Kidney glomerular epithelial cell (primary cell): ENCODE data around the gene OR6V1.
"Not testable (repeated sequence)": the region's sequence is repeated elsewhere in the genome, so short reads cannot be mapped to it uniquely, and the experiment has no call there.

ENCODE experiments used
- DNase-seq: peaks from one replicate; lab custom pipeline; 2025; lab: John Stamatoyannopoulos, UW

The OR6V1 gene

DNA sequence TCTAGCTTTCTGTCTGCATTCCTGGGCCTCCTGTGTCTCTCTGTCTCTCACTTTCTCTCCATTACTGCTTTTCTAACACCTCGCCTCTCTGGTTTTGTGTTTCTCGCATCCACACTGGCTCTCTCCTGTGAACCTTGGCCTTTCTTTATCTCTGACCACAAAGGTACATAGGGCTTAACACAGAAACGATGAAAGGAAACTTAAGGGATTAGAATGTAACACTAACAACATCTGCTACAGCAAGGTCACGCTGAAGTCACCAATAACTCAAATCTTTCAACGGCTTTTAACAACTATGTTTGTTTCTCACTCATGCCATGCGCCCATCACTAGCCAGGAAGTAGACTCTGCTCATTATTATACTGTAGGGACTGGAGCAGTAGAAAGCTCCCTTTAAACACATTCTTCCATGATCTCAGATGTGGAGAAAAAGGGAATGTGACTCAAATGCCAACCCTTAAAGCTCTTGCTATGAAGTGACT is 9.3 kb upstream of the OR6V1 start:
- no peak for DNase-seq

DNA sequence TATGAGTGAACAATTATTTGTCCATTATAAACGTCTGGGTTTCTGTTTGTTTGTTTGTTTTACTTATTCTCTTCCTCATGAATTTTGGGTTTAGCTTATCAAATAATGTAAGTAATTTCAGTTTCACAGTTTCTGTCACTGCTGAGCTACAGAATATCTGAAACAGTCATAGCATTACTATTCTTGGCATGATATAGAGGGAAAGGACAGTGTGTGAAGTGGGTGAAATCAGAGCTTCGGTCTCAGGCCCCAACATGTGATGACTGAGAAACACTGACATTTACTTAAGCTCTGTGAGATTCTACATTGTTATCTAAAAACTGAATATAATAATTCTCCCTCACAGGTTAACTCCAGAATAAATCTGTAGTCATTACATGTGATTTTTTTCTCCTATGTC is 8.8 kb upstream of the OR6V1 start:
- no peak for DNase-seq

DNA sequence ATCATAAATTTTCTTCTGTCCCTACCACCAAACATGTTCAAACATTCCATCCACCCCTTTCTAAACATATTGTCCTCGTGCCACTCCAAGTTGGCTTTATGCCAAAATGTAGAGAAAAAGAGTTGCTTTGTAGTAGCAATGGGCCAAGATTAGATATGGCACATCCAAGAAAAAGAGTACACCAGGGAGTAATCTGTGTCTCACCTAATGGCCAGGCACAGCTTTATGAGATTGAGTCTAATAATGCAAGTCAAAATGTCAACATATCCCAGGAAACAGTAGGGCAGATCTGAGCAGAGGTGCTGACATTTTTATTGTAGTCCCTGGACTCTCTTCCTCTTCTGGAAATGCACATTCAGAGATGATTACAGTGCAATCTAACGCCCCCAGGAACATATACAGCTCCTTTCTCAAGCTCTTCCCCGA is 5.7 kb upstream of the OR6V1 start:
- no peak for DNase-seq

DNA sequence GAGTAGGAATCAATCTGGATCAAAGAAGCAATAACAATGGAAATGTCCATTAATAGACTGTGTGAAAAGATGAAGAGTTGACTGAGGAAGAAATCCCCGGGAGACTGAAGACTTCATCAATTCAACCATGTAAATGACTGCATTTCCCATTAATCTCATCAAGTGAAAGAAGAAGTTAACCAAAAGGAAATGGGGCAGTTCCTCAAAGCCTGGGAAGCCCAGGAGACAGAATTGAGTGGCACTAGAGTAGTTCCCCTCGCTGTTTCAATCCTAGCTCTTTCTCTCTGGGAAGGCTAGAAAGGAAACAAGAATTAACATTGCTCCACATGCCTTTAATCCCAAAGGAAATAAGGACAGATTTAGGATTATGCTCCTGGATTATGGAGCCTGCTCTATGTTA is 4.8 kb upstream of the OR6V1 start:
- DNase-seq = no peak

DNA sequence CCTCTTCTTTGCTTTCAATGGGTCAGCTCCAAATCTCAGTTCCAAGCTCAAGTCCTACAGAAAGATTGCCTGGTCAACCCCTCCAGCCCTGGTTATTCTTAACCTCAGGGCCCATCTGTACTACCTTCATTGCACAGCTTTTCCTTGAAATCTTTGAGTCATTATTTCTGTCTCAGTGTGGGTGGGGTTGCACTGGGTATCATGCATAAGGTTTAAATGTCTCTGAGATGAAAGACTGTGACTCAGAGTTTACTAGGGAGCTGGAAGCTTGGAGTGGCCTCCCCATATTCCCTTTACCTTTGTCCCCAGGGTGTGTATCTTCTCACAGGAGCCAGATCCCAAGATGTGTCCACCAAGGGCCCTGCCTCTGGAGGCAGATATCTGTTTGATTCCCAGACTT is 3.3 kb upstream of the OR6V1 start:
- DNase-seq = no peak

DNA sequence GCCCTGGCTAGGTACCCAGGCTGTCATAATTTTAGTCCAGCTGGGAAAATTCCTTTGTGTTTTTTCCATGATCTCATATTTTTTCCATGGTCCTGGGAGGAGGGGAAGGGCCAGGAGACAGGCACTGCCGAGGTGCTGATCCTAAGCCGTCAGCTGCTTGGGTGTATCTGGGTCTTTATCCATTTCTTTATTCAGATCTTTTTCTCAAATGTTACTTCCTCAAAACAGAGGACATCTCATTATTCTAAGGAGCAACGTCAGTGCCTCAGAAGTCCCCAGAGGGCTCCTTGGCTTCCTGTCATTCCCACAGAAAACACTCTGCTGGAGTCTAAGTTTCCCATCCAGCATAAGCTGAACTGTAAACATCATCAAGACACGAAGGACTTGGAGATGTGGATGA is 2.8 kb upstream of the OR6V1 start:
- DNase-seq = no peak

DNA sequence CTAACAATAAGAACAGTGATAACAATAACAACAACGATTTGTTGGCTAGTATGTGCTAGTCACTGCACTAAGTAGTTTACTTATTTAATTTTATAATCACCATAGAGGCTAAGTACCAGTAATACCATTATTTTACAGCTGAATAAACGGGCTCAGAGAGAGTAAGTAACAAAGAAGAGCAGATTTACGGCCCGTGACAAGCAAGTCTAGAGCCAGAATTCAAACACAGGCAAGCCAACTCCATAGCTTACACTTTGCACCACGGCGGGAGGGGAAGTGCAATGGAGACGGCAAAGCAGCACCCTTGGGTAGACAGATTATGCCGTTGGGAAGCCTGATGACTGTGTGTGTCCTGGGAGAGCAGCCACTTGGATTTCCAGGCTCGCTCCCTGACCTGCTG is 1.2 kb upstream of the OR6V1 start:
- no peak for DNase-seq

DNA sequence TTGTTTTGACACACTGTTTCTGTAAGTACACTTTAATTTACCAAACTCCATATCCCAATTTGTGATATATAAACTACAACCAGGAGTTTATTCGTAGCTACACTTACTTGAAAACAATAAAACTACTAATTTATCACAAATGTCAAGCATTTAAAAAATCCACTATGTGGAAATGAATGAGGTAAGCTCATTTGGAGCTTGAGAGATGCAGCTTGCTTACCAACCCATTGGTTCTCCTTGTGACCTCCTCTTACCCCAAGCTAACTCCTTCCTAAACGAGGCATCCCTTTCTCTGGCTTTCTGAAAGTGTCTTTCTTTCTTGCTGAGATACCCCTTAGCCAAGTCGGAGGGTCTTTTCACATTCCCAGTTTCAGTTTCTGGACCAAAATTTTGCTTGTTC is 2.5 kb downstream of the OR6V1 start:
- DNase-seq = no peak

DNA sequence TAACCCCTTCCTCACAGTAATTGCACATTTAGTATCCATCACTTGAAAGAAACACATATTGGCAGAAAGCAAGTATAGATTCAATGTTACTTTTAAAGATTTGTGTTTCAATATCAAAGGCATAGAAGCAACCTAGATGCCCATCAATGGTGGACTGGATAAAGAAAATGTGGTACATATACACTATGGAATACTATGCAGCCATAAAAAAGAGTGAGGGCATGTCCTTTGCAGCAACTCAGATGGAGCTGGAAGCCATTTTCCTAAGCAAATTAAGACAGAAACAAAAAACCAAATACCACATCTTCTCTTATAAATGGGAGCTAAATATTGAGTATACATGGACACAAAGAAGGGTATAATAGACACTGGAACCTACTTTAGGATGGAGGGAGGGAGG is 3.6 kb downstream of the OR6V1 start:
- DNase-seq = no peak

DNA sequence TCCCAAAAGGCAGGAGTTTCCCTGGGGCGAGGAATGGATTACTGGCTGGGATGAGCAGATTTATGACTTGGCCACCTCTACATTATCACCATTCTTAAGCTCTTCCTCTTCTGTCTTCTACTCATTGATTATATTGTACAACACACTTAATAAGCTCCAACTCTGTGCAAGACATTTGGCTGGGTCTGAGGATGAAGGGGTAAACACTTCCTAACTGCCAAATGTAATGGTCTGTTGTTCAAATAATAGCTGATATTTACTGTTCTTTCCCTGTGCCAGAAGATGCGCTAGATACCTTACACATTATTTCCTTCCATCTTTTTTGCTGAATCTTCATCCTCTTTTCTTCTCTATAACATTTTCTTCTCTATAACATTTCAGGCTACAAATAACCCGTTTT is 11.6 kb downstream of the OR6V1 start:
- no peak for DNase-seq

DNA sequence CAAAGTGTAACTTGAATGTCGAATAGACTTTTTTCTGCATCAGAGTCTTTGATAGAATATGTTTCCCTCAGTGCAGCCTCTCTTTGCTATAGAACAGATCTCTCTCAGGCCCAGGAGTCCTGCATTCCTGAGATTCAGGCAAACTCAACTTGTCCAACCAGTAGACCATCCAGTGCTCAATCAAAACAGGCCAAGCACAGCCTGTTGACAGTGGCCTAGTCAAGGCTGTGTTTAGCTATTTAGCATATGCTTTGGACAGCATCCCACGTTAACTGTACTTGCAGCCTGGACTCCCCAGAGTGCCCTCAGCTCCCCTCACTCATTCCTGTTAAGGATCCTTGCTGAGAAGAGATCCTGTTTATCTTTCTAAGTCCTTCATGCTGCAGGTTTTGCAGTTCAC is 16.3 kb downstream of the OR6V1 start:
- DNase-seq = no peak

DNA sequence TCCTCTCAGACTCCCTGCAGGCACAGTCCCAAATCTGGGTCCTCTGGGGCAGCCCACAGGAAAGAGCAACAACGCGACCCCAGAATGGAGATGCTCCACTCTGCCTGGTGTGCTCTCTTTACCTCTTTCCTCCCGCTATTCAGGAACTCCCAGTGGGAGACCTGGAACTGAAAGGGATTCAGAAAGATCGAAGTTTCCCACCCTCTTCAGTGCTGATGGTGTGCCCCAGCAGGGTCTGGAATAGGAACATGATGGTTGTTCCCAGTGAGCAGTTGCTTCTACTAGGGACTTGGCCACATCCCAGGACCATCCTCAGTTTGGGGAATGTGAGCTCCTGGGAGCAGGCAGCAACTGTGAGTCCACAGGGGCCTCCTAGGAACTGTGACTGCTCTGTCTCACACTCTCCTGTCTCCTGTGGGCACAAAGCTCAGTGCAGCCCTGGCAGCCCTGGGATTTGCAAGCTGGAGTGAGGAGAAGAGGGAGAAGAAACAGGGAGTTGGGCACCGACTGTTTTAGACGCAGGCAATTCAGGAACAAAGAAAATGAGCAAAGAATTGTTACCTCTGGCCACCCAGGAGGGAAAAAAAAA is 17.9 kb downstream of the OR6V1 start:
- DNase-seq = no peak

DNA sequence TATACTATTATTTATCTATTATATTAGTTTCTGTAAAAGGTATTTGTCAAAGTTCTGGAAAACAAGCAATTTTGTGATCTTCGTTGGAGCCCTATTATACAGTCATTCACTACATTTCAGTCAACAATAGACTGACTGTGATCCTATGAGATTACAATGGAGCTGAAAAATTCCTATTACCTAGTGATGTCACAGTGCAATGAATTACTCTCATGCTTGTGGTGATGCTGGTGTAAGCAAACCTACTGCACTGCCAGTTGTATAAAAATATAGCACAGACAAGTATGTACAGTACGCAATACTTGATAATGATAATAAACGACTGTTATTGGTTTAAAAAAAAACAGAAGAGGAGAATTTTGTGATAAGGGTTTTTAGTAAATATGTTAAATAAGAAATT is 21.4 kb downstream of the OR6V1 start:
- no peak for DNase-seq

DNA sequence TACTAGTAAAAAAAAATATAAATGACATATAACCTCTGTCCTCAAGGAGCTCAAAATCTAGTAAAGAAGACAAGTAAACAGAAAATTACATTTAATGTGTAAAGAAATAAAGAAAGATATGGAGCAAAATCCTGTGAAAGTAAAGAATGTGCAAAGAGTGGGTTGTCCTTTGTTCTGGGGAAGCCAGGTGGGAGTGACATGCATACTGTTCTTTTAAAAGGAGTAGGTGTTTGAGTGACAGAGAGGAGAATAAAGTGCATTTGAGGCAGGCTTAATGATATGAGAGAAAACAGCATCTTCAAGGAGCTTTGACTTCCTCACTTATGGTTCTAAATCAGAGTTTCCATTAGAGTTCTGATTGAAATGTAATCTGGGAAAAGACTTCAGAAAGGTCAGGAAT is 22.0 kb downstream of the OR6V1 start:
- DNase-seq = no peak

DNA sequence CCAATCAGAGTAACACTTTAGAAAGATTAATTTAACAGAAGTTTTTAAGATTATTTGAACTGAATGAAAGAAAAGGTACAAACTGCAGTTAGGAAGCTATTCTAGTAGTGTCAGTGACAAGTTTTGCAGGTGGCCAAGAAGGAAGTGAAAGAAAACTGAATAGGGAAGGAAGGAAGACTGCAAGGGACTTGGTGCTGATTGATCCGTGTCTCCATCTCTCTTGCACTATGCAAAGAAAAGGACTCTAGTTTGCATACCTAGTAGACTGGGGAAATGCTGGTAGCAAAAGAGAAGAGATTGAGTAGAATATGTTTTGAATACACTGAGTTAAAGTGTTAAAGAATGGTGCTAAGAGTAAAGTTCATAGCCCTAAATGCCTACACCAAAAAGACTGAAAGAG is 33.0 kb downstream of the OR6V1 start:
- no peak for DNase-seq

DNA sequence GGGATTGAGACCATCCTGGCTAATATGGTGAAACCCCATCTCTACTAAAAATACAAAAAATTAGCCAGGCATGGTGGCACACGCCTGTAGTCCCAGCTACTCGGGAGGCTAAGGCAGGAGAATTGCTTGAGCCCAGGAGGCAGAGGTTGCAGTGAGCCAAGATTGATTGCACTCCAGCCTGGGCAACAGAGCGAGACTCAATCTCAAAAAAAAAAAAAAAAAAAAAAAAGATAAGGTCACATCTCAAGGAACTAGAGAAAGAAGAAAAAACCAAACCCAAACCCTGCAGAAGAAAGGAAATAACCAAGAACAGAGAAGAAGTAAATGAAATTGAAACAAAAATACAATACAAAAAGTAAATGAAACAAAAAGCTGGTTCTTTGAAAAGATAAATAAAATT is 33.5 kb downstream of the OR6V1 start:
- DNase-seq = not testable (repeated sequence)

DNA sequence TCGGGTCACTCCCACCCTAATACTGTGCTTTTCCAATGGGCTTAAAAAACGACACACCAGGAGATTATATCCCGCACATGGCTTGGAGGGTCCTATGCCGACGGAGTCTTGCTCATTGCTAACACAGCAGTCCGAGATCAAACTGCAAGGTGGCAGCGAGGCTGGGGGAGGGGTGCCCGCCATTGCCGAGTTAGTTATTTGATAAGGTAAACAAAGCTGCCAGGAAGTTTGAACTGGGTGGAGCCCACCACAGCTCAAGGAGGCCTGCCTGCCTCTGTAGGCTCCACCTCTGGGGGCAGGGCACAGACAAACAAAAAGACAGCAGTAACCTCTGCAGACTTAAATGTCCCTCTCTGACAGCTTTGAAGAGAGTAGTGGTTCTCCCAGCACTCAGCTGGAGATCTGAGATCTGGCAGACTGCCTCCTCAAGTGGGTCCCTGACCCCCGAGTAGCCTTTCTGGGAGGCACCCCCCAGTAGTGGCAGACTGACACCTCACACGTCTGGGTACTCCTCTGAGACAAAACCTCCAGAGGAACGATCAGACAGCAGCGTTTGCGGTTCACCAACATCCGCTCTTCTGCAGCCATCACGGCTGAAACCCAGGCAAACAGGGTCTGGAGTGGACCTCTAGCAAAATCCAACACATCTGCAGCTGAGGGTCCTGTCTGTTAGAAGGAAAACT is 36.5 kb downstream of the OR6V1 start:
- not testable (repeated sequence) for DNase-seq

DNA sequence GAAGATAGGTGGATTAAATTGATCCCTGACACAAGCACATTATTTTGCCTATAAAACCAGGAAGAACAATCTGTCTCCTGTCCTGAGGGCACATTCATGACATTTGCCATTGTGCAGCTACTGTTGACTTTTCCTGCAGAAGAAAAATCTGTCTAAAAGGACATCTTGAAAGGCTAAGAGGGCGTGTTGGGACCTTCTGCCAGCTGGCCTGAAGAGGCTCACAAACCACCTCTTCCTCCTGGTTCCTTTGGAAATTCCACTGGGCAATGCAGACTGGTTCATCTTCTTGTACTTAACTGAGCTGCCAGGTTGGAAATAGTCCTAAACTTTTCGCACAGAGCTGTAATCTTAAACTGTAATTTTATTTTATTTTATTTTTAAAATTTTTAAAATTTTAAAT is 44.0 kb downstream of the OR6V1 start:
- no peak for DNase-seq

DNA sequence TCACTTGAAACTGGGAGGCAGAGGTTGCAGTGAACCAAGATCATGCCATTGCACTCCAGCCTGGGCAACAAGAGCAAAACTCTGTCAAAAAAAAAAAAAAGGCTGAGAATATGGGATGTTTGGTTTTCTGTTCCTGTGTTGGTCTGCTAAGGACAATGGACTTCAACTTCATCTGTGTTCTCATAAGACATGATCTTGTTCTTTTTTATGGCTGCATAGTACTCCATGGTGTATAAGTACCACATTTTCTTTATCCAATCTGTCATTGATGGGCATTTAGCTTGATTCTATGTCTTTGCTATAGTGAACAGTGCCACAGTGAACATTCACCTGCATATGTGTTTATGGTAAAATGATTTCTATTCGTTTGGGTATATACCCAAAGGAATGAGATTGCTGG is 47.4 kb downstream of the OR6V1 start:
- not testable (repeated sequence) for DNase-seq
